ENCODE results near the gene MBD3.

DNA sequence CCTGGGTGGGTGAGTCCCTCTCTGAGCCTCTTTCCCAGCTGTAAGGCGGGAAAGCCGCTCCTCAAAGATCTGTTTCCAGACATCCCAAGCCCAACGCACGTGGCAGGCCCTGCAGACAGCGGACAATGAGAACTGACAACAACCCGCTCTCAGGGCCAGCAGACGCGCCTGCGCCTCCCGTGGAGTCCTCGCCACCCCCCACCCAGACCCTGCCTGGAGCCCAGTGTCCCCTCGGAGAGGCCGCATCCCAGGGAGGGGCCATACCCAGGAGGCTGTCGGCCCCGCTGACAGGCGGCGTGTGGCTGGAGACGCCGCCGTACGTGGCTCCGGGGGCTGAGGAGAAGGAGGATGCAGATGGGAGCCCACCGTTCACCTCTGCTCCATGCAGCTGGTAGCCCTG lies 28.9 kb upstream of the MBD3 start:
- TF ChIP-seq POLR2AphosphoS5 (IDR thresholded peaks at IDR 0.05; ENCODE audit: low read depth, low read length) (no peak), TAF1 (IDR thresholded peaks at IDR 0.05; ENCODE audit: borderline replicate concordance, insufficient read depth, low read length) (no peak)

Measured in PFSK-1 (cell line).